SH-SY5Y (cell line): Measurements from ENCODE around the gene RGS7.

ENCODE experiments used
- GATA2 ChIP-seq: IDR thresholded peaks from 2 replicates; pipeline ENCODE4 v1.6.1; 2011; ENCODE audit warnings: mild to moderate bottlenecking, low read depth, low read length
- GATA3 ChIP-seq: IDR thresholded peaks from 2 replicates; pipeline ENCODE4 v1.6.1; 2011; ENCODE audit warnings: low read depth, mild to moderate bottlenecking, low read length, moderate library complexity

DNA sequence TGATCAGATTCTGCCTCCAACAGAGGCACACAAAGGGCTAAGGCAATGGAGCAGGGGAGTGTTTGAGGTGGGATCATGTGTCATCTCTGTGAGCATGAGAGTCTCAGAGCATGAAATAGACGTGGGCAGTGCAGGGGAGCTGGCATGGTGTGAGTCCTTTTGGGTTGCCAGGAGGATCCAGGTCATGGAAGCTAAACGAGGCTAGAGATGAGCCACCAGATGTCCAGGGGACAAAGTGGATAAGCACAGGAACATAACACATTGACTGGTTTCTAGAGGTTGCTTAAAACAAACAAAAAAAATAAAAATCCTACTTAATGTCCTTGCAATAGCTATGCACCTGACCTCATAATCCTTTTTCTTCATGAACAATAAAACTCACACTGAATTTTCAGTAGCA lies 490.3 kb downstream of the RGS7 start:
- no peak for TF ChIP-seq GATA2
- no peak for TF ChIP-seq GATA3
